PC-3 (cell line): ENCODE measurements around the gene PFN3. TPM values are rescaled to one million over a fixed set of nuclear protein-coding genes. Genes with fewer than 3 reads are reported as not detected.

Experiments
- ATAC-seq: fragments of 200-7000 bp; cut with Tn5 transposase; 2 replicates; pipeline ENCODE4 v1.9.1; 2020; ENCODE audit warnings: mild to moderate bottlenecking, moderate library complexity
- BruUV-seq: library from RNA; stranded (reverse); fragments of 400-500 nt; replicated peaks from 2 replicates; lab custom pipeline; 2021; lab: Mats Ljungman, UMichigan
- CTCF ChIA-PET: fragments of 300-600 bp; sonication (Branson Sonifier 250); formaldehyde crosslinking; loops from one replicate; lab custom pipeline; 2022; ENCODE audit warnings: antibody characterized with exemption; lab: Charles Lee
- POLR2A ChIA-PET: fragments of 300-600 bp; sonication (Branson Sonifier 250); formaldehyde crosslinking; loops from one replicate; lab custom pipeline; 2022; ENCODE audit warnings: antibody characterized with exemption; ENCODE audit not compliant: unreplicated experiment; lab: Charles Lee
- DNase-seq: peaks from one replicate; pipeline ENCODE4 v3.0.0-alpha.2; 2015
- H2AFZ ChIP-seq: fragments of 300-600 bp; sonication (generic); 2 replicates; pipeline ENCODE4 v1.6.0; 2016; ENCODE audit warnings: antibody characterized with exemption, low read length
- H3F3A ChIP-seq: fragments of 300-600 bp; sonication (generic); one replicate; pipeline ENCODE4 v1.6.0; 2017; ENCODE audit warnings: antibody characterized with exemption, low read length, control low read depth, mild to moderate bottlenecking; ENCODE audit not compliant: unreplicated experiment
- H3K27ac ChIP-seq: fragments of 300-600 bp; sonication (generic); 2 replicates; pipeline ENCODE4 v1.5.1; 2016; ENCODE audit warnings: mild to moderate bottlenecking, low read length
- H3K27me3 ChIP-seq: fragments of 300-600 bp; sonication (generic); 2 replicates; pipeline ENCODE4 v1.6.1; 2016; ENCODE audit warnings: low read length, mixed read lengths
- H3K36me3 ChIP-seq: fragments of 300-600 bp; sonication (generic); 2 replicates; pipeline ENCODE4 v1.6.1; 2016; ENCODE audit warnings: low read depth, mixed run types, low read length, mixed read lengths
- H3K4me1 ChIP-seq: fragments of 300-600 bp; sonication (generic); 2 replicates; pipeline ENCODE4 v1.5.1; 2016; ENCODE audit warnings: low read length; ENCODE audit not compliant: insufficient read depth
- H3K4me2 ChIP-seq: fragments of 300-600 bp; sonication (generic); 2 replicates; pipeline ENCODE4 v1.6.0; 2016; ENCODE audit warnings: low read length
- H3K4me3 ChIP-seq: fragments of 300-600 bp; sonication (generic); 2 replicates; pipeline ENCODE4 v1.5.1; 2016; ENCODE audit warnings: mild to moderate bottlenecking, low read length, mixed read lengths
- H3K79me2 ChIP-seq: fragments of 300-600 bp; sonication (generic); 2 replicates; pipeline ENCODE4 v1.6.1; 2017; ENCODE audit warnings: low read length, mixed read lengths
- H3K9ac ChIP-seq: fragments of 300-600 bp; sonication (generic); 2 replicates; pipeline ENCODE4 v1.6.0; 2016; ENCODE audit warnings: mild to moderate bottlenecking, low read length
- H3K9me2 ChIP-seq: fragments of 300-600 bp; sonication (generic); replicated peaks from 2 replicates; pipeline ENCODE4 v1.6.1; 2016; ENCODE audit warnings: mixed run types, low read length, mixed read lengths
- H3K9me3 ChIP-seq: fragments of 300-600 bp; sonication (generic); 2 replicates; pipeline ENCODE4 v1.6.1; 2016; ENCODE audit warnings: low read length, mixed read lengths
- H4K20me1 ChIP-seq: fragments of 300-600 bp; sonication (generic); 2 replicates; pipeline ENCODE4 v1.6.1; 2016; ENCODE audit warnings: low read length, mixed read lengths
- EZH2 ChIP-seq: fragments of 300-600 bp; sonication (generic); IDR thresholded peaks from one replicate; pipeline ENCODE4 v1.6.1; 2017; ENCODE audit warnings: antibody characterized with exemption, mild to moderate bottlenecking, low read length; ENCODE audit not compliant: unreplicated experiment
- EZH2phosphoT487 ChIP-seq: fragments of 300-600 bp; sonication (generic); IDR thresholded peaks from 2 replicates; pipeline ENCODE4 v1.6.1; 2018; ENCODE audit warnings: mild to moderate bottlenecking, antibody characterized with exemption, low read length, borderline replicate concordance
- intact Hi-C: fragments of 100-400 bp; cut with micrococcal nuclease; formaldehyde crosslinking; loops from 2 replicates; pipeline ENCODE4 v1.9.0; 2023
- total RNA-seq: library from RNA; depleted of rRNA; stranded (reverse); fragments of >200 nt; gene quantifications from 2 replicates; pipeline ENCODE4 v1.2.3, GENCODE V29; 2014
- TF ChIP-seq, protein P1 (sequence below): fragments of 300-600 bp; sonication (generic); conservative IDR thresholded peaks from 2 replicates; pipeline ENCODE4 v1.5.1; 2017; ENCODE audit warnings: antibody characterized with exemption, low read depth, mild to moderate bottlenecking, low read length

Gene PFN3
- total RNA-seq, 1 experiment from 2014 or later: not detected

DNA sequence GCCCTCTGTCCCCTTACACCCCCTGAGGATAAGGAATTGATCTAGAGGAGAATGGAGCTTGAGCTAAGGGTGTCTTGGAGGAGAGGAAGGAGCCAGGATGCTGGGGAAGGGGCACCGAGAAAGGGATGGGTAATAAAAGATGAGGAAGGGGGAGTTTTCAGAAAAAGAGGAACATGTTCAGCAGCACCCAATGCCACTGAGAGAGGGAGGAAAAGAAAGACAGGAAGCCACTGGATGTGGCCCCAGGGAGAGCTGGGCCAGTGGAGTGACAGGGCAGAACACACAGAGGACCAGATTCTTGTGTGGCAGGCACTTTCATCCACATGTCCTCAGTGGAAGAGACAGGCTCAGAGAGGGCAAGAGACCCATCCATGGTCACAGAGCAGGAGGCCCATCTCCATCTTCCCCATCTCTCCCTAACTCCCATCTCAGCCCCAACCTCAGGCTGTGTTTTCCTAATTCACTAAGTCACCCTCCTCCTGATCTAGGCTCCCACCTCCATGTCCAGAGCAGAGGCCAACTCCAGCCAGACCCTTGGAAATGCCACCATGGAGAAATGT is 7.2 kb downstream of the PFN3 start:
- TF ChIP-seq EZH2: no peak
- TF ChIP-seq EZH2phosphoT487: no peak
- TF ChIP-seq, protein P1, sequence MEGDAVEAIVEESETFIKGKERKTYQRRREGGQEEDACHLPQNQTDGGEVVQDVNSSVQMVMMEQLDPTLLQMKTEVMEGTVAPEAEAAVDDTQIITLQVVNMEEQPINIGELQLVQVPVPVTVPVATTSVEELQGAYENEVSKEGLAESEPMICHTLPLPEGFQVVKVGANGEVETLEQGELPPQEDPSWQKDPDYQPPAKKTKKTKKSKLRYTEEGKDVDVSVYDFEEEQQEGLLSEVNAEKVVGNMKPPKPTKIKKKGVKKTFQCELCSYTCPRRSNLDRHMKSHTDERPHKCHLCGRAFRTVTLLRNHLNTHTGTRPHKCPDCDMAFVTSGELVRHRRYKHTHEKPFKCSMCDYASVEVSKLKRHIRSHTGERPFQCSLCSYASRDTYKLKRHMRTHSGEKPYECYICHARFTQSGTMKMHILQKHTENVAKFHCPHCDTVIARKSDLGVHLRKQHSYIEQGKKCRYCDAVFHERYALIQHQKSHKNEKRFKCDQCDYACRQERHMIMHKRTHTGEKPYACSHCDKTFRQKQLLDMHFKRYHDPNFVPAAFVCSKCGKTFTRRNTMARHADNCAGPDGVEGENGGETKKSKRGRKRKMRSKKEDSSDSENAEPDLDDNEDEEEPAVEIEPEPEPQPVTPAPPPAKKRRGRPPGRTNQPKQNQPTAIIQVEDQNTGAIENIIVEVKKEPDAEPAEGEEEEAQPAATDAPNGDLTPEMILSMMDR: no peak
- Histone ChIP-seq H2AFZ (no peak overlapping the region), H3K4me1 (peaks cover 24% of the 10 kb centered on the region), H3K9me2 (no peaks in the 10 kb centered on the region), H3F3A (no peaks in the 10 kb centered on the region), H3K9ac (no peak overlapping the region), H3K4me2 (no peak overlapping the region), H3K27me3 (no peaks in the 10 kb centered on the region), H3K79me2 (no peaks in the 10 kb centered on the region), H3K9me3 (no peaks in the 10 kb centered on the region), H3K4me3 (no peak overlapping the region), H3K36me3 (no peaks in the 10 kb centered on the region), H3K27ac (no peak overlapping the region), H4K20me1 (no peaks in the 10 kb centered on the region)
- ChIA-PET POLR2A (no interaction called here), CTCF (no interaction called here)
- no TSS peak for BruUV-seq
- intact Hi-C loops: no loop called here
- DNase-seq (no peak), ATAC-seq (no peak)

DNA sequence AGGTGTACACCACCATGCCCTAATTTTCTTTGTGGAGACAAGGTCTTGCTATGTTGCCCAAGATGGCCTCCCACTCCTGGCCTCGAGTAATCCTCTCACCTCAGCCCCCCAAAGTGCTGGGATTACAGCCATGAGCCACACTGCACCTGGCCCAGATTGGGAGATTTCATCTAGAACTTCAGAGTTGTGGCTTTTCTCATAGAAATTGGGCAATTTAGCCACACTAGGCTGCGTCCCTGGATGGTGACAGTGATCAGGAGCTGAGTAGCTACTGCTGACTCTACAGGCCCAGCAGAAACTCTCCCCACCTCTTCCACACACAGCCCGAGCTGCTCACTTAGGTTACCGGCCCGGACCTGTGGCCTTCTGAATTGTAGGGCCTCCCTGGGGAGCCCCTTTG is 7.7 kb downstream of the PFN3 start:
- peaks cover 27% of the 10 kb centered on the region for H3K4me1 ChIP-seq
- no peak overlapping the region for H2AFZ ChIP-seq
- H3K27me3 ChIP-seq: no peaks in the 10 kb centered on the region
- TF ChIP-seq, protein P1: no peak
- TF ChIP-seq EZH2phosphoT487 (no peak), EZH2 (no peak)
- H3K9ac ChIP-seq: no peak overlapping the region
- no peaks in the 10 kb centered on the region for H3F3A ChIP-seq
- no peaks in the 10 kb centered on the region for H4K20me1 ChIP-seq
- ChIA-PET CTCF (no interaction called here), POLR2A (no interaction called here)
- BruUV-seq: no TSS peak
- H3K9me3 ChIP-seq: no peaks in the 10 kb centered on the region
- DNase-seq (no peak), ATAC-seq (no peak)
- intact Hi-C loops: no loop called here
- H3K27ac ChIP-seq: no peak overlapping the region
- H3K4me3 ChIP-seq: no peak overlapping the region
- H3K79me2 ChIP-seq: no peaks in the 10 kb centered on the region
- H3K9me2 ChIP-seq: no peaks in the 10 kb centered on the region
- no peaks in the 10 kb centered on the region for H3K36me3 ChIP-seq
- H3K4me2 ChIP-seq: no peak overlapping the region
